ENCODE data around the gene RPRD1B.

Gene RPRD1B

DNA sequence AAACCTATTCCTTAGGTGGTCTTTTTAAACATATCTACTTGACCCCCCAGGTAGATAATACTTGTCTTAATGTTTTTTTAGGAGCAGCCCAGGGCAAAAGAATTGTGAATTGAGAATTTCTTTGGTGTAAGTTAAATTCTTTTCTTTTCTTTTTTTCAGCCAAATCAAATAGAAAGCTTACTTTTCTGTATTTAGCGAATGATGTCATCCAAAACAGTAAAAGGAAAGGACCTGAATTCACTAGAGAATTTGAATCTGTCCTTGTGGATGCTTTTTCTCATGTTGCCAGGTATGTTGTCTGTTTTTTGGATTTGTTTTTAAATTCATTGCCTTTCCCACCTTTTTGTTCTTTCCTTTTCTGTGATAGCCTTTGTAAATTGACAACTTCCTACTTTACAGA, 6.7 kb downstream of the RPRD1B start:
- no peak for DNase-seq

DNA sequence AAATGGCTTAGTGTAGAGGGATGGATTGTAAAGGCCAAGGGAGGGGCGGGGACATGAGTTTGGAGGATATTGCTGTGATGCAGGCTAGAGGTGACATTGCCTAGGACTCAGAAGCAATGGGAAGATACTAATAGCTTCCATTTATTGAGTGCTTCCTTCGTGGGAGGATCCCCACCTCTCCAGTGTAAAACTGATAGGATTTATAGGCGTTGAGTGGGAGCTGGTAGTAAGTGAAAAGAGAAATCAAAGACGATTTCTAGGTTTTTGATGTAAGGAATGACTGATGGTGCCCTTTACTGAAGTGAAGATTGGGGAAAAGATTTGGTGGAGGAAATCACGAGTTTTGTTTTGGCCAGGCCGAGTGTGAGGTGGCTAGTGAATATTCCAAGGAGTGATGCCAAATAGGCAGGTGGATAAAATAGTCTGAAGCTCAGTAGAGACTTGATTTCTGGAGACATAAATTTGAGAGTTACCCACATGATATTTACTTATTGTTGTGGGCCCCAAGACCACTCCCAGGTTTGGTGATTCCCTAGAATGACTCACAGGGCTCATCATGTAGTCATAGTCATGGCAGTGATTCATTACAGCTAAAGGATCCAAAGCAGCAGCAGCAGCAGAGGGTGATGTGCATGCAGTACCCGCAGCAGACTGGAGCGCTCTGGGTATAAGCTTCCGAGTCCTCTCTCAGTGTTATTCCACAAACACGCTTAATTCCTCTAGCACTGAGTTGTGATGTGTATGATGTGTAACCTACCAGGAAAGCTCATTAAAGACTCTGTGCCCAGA, 10.2 kb downstream of the RPRD1B start:
- DNase-seq = no peak

DNA sequence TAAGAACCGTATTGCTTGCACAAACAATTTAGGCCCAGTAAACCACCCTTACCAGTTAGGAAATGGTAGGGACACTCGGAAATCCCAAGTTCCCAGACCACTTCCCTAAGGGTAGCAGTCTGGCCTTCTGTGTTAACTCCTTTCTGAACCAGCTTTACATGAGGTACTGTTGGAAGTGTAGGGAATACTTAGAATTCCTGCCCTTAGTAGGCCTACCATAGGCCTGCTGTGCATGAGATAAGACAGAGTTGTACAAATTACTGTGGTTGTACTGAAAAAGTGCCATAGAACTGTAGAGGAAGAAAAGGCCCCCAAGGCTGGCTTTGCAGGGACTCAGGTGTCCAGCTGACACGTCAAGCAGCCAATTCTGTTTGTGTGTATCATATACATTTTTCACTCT, 11.1 kb downstream of the RPRD1B start:
- DNase-seq = no peak

DNA sequence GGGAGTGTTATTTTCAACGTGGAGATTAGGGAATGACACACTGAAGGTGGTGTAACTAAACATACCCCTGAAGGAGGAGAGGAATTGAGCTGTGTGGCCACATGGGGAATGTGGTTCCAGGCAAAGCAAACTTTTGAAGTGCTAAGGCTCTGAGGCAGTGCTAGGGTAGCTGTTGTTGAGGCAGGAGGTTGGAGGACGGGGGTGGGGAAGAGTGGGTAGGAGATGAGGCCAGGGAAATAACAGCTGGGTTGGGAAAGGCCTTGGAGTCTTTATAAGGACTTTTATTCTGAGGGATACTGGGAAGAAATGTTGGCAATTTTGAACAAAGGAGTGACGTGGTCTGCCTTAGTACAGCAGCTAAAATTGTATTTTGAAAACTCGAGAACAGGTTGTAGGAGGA, 13.0 kb downstream of the RPRD1B start:
- DNase-seq = no peak

DNA sequence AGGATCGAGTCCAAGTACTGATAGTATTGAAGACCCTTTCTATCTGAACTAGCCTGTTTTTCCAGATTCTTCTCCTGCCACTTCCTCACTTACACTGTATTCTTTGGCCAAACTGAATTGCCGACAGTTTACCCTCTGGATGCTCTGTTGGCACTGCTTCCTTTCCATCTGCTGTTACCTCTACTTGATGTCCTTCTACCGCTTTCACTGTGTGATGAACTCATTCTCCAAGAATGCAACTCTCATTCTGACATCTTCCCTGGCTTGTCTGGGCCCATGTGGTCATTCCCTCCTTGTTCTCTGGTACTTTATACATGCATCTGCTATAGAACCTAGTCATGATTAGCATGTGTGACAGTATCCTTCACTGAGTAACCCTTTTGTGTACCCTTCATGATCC, 16.3 kb downstream of the RPRD1B start:
- DNase-seq = no peak

DNA sequence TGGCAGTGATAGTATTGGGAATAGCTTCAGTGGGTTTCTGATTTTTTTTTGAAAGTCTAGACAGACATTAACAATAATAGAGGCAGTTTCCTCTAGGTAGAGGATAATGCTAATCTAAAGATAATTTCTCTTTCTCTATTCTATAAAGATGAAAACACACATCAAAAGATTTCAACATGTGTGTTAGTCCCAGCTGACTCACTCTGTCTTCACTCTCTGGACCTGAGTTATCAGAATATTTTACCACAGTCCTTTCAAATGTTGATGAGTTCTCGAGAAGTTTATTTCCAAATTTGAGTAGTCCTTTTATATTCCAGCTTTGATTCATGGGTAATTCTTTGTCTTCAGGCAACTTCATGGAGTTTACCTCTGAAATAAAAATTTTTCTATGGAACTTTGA, 17.1 kb downstream of the RPRD1B start:
- DNase-seq = no peak

DNA sequence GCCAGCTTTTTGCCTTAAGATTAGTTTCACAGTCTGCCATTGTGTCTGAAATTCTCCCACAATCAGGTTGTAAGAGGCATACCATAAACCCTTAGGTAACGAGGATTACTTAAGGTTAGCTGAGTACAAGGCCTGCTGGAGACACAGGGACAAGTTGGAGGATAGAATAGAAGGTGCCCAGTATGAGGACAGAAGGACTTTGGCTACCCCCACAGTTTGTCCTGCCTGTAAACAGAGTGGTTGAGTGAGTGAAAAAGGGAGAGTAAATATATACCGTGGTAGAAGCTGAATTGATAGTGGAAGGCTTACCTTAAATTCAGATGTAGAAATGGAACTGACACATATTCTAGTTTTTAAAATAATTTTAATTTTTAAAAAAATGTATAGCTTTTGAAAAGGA, 19.3 kb downstream of the RPRD1B start:
- DNase-seq = no peak

DNA sequence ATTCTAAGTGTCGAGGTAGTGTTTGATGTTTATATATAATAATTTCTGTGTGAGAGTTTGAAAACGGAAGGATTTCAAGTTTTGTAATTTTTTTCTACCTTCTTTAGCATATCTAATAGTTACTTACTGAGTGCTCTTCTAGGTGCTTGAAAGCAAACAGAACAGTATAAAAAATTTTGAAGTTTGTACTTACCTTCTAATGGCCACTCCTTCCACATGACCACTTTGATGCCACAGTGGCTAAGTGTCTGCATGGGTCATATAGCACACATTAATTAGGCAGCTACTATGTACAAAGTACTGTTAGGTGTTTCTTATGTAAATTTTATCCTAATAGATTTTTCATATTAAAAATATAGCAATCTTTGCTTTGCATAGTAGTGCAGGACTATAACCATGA, 21.1 kb downstream of the RPRD1B start:
- no peak for DNase-seq

DNA sequence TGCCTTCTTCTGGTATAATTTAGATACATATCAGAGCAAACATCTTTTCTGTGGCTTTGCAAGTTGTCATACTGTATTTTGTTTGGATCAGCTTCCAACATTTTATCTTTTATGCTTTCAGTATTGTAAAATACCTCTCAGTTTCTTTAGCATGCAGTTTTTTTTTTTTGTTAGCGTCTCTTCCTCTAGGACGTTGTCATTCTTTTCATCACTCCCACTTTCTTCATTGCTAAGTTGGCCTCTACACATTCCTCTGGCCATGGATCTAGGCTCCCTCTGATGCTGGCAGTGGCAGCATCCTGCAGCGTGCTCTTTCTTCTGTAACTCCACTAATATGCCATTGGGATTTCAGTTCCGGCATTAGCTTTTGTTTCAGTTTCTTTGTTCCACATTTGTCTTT, 21.7 kb downstream of the RPRD1B start:
- no peak for DNase-seq

DNA sequence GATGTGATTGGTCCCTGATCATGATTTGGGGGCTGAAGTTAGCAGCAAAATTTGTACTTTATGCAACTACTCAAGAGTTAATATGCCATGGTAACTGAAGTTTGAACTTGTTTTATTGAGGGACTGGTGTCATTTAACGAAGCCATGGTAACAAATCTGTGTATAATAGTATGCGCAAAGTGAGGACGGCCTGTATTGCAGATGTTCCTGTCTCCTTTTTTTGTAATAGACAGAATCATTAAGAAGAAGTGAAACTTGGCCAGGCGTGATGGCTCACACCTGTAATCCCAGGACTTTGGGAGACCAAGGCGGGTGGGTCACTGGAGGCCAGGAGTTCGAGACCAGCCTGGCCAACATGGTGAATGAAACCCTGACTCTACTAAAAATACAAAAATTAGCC, 22.3 kb downstream of the RPRD1B start:
- no peak for DNase-seq

DNA sequence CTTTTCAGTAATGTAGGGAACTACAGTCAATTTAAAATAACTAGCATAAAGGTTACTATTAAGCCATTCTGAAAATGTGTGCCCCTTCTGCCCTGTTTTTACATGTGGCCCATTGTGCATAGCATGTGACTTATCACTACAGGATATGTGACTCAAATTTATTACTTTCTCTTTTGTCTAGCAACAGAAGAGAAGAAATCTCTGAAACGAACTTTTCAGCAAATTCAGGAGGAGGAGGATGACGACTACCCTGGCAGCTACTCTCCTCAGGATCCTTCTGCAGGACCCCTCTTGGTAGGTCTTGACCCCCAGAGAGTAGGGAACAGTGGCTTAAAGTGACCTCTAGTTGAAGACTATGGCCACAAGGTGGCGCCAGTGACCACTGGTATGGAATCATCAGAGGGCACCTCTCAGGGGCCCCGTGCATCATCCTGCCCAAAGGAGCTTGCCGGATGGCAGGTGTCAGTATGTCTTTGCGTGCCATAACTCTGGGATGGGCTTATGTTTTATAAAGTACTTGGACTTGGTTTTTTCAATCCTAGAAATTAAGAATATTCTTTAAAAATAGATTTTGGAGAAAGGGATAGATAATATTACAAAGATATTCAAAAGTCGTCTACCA, 23.9 kb downstream of the RPRD1B start:
- DNase-seq = peak; percentile 79

DNA sequence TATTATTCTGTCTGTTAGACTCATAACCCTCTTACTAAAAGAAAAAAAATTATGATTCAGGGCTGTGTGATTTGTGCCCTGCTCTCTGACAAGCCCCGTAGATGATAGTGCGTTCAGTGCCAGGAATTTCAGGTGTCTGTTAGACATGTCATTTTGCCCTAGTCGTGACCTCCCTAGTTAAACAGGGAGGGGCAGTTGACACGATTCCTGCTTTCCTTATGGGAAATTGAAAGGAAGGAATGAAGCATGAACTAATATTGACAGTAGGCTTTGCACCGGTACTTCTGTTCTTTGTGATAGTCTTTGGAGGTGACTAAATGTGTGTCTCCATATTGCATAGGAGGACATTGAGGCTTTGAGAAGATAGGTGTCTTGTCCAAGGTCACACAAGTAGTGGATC, 26.3 kb downstream of the RPRD1B start:
- no peak for DNase-seq

DNA sequence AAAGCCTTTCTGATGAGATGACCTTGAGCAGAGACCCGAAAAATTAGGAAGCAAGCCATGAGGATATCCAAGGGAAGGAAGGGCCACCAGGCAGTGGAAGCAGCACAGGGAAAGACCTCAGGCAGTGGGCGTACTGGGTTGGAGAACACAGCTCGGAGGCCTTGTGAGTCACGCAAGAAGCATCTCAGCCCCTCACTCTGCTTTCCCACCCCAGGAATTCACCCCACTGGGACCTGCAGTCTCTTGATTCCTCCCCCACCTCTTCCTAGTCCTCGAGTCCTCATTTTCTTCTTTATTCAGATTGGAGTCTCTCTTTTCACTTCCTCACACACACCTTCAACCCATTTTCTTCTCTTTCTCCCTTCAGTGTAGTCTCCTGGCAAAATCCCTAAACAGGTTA, 27.0 kb downstream of the RPRD1B start:
- DNase-seq = no peak

DNA sequence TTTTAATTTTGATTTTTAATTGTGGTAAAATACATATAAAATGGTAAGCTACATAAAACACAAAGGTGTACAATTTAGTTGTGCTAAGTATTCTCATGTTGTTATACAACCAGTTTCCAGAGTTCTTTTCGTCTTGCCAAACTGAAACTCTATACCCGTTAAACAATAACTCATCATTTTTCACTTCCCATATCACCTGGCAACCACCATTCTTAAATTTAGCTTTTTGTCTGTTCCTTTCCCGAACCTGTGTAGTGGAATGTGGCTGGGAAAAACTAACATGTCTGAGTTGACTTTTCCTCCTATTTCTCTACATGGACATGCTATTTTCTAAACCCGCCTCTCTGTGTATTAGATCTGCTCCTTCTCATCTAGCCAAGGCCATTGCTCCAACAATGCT, 27.6 kb downstream of the RPRD1B start:
- DNase-seq = no peak

DNA sequence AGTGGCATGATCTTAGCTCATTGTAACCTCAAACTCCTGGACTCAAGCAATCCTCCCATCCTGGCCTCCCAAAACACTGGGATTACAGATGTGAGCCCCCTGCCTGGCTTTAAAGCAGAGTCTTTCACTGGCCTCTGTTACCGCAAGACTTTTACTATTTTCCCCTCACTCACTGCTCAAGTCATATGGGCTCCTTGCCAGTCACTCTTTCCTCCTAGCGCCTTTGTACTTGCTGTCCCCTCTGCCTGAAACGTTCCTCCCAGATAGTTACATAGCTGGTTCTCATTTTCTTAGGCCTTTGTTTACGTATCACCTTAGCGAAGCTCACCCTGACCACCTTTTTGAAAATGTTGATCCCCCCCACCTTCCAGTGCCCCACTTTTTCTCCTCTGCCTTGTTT, 29.3 kb downstream of the RPRD1B start:
- no peak for DNase-seq

DNA sequence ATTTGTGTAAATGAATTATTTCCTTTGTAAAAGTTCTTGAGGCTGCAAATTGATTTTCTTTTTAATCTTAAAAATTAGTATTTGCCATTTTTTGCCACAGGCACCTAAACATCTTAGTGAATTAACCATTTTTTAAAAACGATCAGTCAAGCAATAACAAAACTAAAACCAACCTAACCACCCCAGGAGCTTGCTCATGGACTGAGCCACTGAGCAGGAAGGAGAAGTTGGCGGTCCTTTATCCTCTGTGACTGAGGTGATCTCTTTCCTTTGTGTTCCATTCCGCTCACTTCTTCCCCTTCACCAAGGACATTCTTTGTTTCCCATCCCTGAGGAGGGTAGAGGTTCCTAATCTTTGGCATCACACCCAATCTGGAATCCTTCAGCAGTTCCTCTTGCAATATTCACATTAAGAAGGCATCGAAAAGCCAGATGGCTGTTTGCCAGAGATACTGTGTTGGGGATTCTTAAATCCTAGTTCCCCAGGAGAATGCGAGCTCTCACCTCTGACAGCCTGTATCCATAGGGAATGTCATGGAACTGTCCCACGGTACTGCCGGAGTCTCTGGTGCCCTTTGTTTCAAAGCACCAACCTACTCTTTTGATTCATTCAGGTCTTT, 30.5 kb downstream of the RPRD1B start:
- DNase-seq = no peak

DNA sequence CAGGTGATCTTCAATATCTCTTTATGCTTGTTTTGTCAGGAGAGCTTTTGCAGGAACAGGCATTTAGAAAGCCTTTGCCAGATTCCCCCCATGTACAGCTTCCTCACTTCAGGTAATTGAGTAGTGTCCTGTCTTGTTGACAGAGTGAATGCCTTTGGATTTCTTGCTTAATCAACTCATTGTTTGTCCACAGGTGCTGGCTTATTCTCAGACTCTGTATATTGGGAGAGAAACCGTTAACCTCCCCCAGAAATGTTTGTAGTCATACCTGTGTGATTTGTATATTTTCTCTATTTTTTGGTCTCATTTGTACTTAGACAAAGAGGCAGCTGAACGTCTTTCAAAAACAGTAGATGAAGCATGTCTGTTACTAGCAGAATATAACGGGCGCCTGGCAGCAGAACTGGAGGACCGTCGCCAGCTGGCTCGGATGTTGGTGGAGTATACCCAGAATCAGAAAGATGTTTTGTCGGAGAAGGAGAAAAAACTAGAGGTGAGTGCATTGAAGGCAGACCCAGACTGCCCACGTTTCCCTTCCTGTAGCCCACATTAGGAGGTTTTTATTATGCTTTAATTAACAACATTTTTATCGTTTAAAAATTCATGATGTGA, 32.3 kb downstream of the RPRD1B start:
- no peak for DNase-seq

DNA sequence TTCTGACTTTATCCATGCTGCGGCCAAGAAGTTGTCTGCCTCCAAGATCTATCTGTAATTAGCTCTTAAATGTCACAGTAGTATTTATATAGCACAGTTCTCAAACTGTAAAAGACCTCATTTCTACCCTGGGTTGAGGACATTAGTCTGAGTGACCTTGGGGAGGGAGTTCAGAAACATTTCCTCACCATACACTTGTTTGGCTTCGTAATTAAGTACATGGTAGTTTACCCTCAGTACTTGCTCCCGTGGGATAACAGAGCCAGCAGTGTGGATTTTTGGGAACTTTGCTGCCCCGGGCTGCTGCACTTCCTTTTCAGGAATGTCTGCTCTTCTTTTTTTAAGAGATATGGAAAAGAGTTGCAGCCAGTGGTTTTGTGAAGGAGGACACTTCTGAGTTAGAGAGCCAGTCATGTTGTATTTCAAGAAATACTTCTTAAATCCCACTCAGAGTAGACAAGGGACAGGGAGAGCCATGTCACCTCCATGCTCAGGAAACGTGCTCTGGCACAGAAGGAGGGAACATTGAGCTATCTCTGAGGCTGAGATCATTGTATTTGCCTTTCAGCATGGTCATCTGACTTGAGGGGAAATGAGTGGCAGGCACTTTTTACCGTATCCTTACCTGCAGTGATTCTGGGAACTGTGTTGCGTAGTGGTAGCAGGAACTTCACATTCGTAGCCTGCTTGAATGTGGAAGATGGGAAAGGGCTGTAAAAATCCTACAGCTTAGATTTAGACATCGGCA, 33.6 kb downstream of the RPRD1B start:
- DNase-seq = no peak

DNA sequence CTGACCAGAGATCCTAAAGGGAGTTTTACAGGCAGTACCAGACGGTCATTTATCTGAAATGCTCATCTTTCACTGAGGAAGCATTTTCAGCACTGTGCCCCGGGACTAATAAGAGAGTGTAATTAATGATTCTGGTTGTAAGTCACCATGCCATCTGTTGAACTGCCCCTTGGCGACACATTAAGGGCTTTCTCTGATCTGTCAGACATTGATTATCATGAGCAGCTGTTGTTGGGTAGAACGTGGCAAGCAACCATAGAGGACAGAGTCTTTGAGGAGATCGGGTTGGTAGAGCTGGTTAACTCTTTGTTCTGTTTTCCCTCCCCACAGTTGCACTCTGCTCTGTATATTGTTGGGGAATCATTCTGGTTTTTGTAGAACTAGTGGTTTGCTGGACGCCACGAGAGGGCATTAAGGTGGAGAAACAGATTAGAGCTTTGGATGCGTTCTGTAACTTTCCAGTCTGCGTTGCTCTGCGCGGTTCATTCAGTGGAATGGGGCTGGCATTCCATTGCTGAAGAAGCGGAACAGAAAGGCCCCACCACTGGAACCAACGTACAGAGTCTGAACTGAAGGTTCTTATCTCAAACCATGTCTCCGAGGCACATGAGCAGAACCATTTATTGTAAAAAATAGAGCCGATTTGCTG, 34.3 kb downstream of the RPRD1B start:
- no peak for DNase-seq

DNA sequence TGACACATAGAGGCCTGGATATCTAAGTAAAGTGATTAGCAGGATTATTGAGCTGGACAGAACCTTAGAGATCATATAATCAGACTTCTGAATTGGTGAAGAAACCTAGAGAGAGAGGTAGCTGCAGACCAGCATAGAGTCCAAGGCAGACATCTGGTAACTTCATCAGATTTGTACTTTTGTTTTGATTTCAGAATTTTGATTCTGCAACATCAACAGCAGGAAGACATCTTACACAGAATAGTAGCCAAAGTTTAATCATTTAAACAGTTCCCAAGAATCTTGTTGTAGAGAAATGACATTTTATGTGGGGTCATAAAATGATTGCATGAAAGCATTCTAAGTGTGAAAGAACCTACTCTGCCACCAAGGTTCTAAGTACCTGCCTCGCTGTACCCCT, 39.4 kb downstream of the RPRD1B start:
- no peak for DNase-seq

DNA sequence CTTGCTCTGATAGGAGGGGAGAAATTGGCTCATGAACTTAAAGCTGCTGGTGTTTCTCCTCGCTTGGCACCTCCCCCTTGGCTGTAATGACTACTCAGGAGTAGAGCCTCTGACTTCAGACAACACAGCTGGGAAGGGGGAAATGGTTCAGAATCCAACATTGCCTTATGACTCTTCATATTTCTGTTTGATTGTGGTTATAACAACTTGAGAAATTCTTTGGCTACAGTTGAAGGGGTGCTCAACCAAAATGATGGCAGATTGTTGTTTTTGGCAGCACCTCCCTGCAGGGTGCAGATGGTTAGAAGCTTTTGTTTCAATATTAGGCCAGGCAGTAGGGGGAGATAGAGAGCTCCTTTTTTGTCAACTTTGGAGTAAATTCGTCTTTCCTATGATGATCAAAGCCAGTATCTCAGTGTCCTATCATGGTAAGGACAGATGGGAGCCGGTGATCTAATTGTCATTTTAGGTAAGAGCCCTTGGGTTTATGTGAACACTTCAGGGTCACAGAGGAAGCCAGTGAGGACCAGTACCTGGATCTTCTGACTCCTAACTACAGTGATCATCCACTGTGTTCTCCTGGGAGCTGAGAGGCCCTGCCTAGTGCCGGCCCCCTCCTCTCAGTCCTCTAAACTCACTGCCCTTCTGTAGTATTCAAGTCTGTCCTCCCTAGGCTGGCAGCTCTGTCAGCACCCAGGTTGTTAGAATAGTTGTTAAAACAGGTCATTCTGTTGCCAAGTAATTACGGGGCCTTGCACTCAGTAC, 39.9 kb downstream of the RPRD1B start:
- DNase-seq = no peak
